HepG2 (cell line): ENCODE data around the gene NOL4L. TPM values are rescaled to one million over a fixed set of nuclear protein-coding genes. Genes with fewer than 3 reads are reported as not detected.
A peak's percentile ranks its signal among the peaks of the same experiment; 100 is the strongest.

Experiments
- FIP1L1 ChIP-seq: fragments of 200-400 bp; formaldehyde crosslinking; IDR thresholded peaks from 2 replicates; pipeline ENCODE4 v1.6.1; 2018; ENCODE audit warnings: low read depth, mild to moderate bottlenecking, low read length, moderate library complexity, borderline replicate concordance; ENCODE audit not compliant: insufficient read depth
- GTF3A ChIP-seq: sonication (generic); formaldehyde crosslinking; conservative IDR thresholded peaks from 2 replicates; pipeline ENCODE4 v1.4.0; 2020; ENCODE audit warnings: mild to moderate bottlenecking, missing genetic modification reagents
- PHF5A ChIP-seq: IDR thresholded peaks from one replicate; pipeline ENCODE4 v1.6.1; 2018; ENCODE audit warnings: low read depth, missing genetic modification reagents; ENCODE audit not compliant: unreplicated experiment
- POLR2AphosphoS5 ChIP-seq: IDR thresholded peaks from 2 replicates; pipeline ENCODE4 v1.6.1; 2012; ENCODE audit warnings: low read depth, low read length
- SMARCC2 ChIP-seq: fragments of 450-650 bp; IDR thresholded peaks from 2 replicates; pipeline ENCODE4 v1.6.1; 2017; ENCODE audit warnings: antibody characterized with exemption, mild to moderate bottlenecking
- SRSF9 ChIP-seq: fragments of 200-400 bp; formaldehyde crosslinking; IDR thresholded peaks from 2 replicates; pipeline ENCODE4 v1.6.1; 2018; ENCODE audit warnings: borderline replicate concordance, mild to moderate bottlenecking, low read depth, low read length; ENCODE audit not compliant: insufficient read depth, poor library complexity, severe bottlenecking
- TARDBP ChIP-seq: sonication (generic); formaldehyde crosslinking; IDR thresholded peaks from 2 replicates; pipeline ENCODE4 v1.8.0; 2022; ENCODE audit warnings: mild to moderate bottlenecking, missing genetic modification reagents
- THRA ChIP-seq: sonication (generic); formaldehyde crosslinking; IDR thresholded peaks from 2 replicates; pipeline ENCODE4 v1.4.0; 2020; ENCODE audit warnings: missing genetic modification reagents, borderline replicate concordance
- U2AF2 ChIP-seq: fragments of 200-400 bp; formaldehyde crosslinking; IDR thresholded peaks from 2 replicates; pipeline ENCODE4 v1.6.1; 2017; ENCODE audit warnings: low read depth, mild to moderate bottlenecking, low read length
- ZFP82 ChIP-seq: sonication (generic); formaldehyde crosslinking; IDR thresholded peaks from 2 replicates; pipeline ENCODE4 v1.5.1; 2020; ENCODE audit warnings: mild to moderate bottlenecking, missing genetic modification reagents, borderline replicate concordance
- ZMYM2 ChIP-seq: sonication (generic); formaldehyde crosslinking; IDR thresholded peaks from 2 replicates; pipeline ENCODE4 v1.8.0; 2022; ENCODE audit warnings: mild to moderate bottlenecking, missing genetic modification reagents
- ZMYM3 ChIP-seq: sonication (generic); formaldehyde crosslinking; IDR thresholded peaks from 2 replicates; pipeline ENCODE4 v1.5.1; 2020; ENCODE audit warnings: mild to moderate bottlenecking, missing genetic modification reagents
- ZNF142 ChIP-seq: sonication (generic); formaldehyde crosslinking; IDR thresholded peaks from 2 replicates; pipeline ENCODE4 v1.4.0; 2020; ENCODE audit warnings: missing genetic modification reagents
- ZNF574 ChIP-seq: sonication (generic); formaldehyde crosslinking; IDR thresholded peaks from 2 replicates; pipeline ENCODE4 v1.4.0; 2020; ENCODE audit warnings: missing genetic modification reagents
- polyA plus RNA-seq, 8 experiments: library from polyadenylated mRNA; depleted of rRNA in 3 of 8; stranded (reverse) in 7 of 8; unstranded in 1 of 8; fragments of >200 nt; fragmentation: Illumina TruSeq in 4 of 8; extraction: Trizol in 4 of 8; gene quantifications; 2 replicates each; pipeline versions ENCODE4 v1.2.1 to v1.2.3, GENCODE V29; 2011 to 2016; ENCODE audit warnings: low read depth in 4 of 8, missing spikeins in 1 of 8, mixed read lengths in 1 of 8; ENCODE audit not compliant: insufficient read depth in 1 of 8
- total RNA-seq, 5 experiments: library from RNA; depleted of rRNA; stranded (reverse); fragments of >200 nt; fragmentation: Illumina TruSeq; extraction: Trizol; gene quantifications; 2 replicates each; pipeline ENCODE4 v1.2.3, GENCODE V29; 2016; ENCODE audit warnings: low read depth in 1 of 5

Gene NOL4L
- total and polyA plus RNA-seq, 2 of the 13 experiments (the other 11 are each of a cell fraction or from before 2014, with no cell fraction given) = 16.6 to 35.4 TPM

- TF ChIP-seq ZNF142 (CRISPR knock-in tag) (peak; percentile 89), PHF5A (peak; percentile 97), U2AF2 (peak; percentile 89; the same call in 1 of the 2 replicates), ZMYM2 (CRISPR knock-in tag) (peak; percentile 99), POLR2AphosphoS5 (peak; percentile 90), ZFP82 (CRISPR knock-in tag) (peak; percentile 98; the same call in 1 of the 2 replicates), SMARCC2 (no peak), ZNF574 (peak; percentile 94), ZMYM3 (CRISPR knock-in tag) (peak; percentile 99), FIP1L1 (no peak), GTF3A (no peak; the same call in 1 of the 2 replicates), THRA (CRISPR knock-in tag) (peak; percentile 95), SRSF9 (no peak), TARDBP (peak; percentile 94; the same call in 1 of the 2 replicates)
Measured at GRCh38 chr20:32543570-32544259, 41.4 kb downstream of the NOL4L start (continued).
